Type B pancreatic cell (in vitro differentiated cells): ENCODE results near the gene WDHD1. TPM values are rescaled to one million over a fixed set of nuclear protein-coding genes. Genes with fewer than 3 reads are reported as not detected.

Experiments
- DNase-seq: peaks from one replicate; pipeline ENCODE4 v3.0.0; 2021; ENCODE audit warnings: mixed read lengths; ENCODE audit not compliant: unreplicated experiment; ENCODE audit errors: extremely low spot score
- H3K27ac Mint-ChIP-seq: 2 replicates; pipeline ENCODE4 v1.8.0; 2021; ENCODE audit warnings: mild to moderate bottlenecking, mixed read lengths
- H3K27me3 Mint-ChIP-seq: 2 replicates; pipeline ENCODE4 v1.8.0; 2021; ENCODE audit warnings: mixed read lengths
- H3K36me3 Mint-ChIP-seq: 2 replicates; pipeline ENCODE4 v1.8.0; 2021; ENCODE audit warnings: mixed read lengths
- H3K4me1 Mint-ChIP-seq: one replicate; pipeline ENCODE4 v1.8.0; 2021; ENCODE audit warnings: mixed read lengths; ENCODE audit not compliant: unreplicated experiment
- H3K4me3 Mint-ChIP-seq: 2 replicates; pipeline ENCODE4 v1.8.0; 2021; ENCODE audit warnings: mild to moderate bottlenecking, mixed read lengths
- H3K9me3 Mint-ChIP-seq: 2 replicates; pipeline ENCODE4 v1.8.0; 2021; ENCODE audit warnings: mixed read lengths
- total RNA-seq: library from RNA; stranded (reverse); gene quantifications from 2 replicates; pipeline ENCODE4 v1.2.1, GENCODE V29; 2021; ENCODE audit warnings: low replicate concordance
- TF ChIP-seq, protein P1 (sequence below): fragments of 200-600 bp; sonication (generic); conservative IDR thresholded peaks from 2 replicates; pipeline ENCODE4 v1.5.0; 2021; ENCODE audit warnings: antibody characterized with exemption, mild to moderate bottlenecking

WDHD1 gene
- total RNA-seq, 1 donor from 2014 or later, result 36.0 TPM

DNA sequence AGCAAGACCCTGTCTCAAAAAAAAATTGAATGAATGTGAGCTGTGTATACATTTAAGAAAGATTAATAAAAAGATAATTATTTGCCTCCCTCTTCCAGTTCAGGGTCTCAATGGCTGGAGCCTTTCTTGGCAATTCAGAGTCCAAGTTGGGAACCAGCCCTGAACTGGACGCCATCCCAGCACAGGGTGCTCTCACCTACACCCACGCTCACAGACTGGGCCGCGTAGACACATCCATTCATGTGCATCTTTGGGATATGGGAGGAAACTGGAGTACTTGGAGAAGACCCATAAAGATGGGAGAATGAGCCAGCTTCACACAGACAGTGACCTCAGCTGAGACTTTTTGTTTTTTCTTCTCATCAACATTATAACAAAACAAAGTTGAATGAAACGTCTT, 31.0 kb upstream of the WDHD1 start:
- H3K9me3 Mint-ChIP-seq, result peaks cover 6% of the 10 kb centered on the region
- TF ChIP-seq, protein P1, sequence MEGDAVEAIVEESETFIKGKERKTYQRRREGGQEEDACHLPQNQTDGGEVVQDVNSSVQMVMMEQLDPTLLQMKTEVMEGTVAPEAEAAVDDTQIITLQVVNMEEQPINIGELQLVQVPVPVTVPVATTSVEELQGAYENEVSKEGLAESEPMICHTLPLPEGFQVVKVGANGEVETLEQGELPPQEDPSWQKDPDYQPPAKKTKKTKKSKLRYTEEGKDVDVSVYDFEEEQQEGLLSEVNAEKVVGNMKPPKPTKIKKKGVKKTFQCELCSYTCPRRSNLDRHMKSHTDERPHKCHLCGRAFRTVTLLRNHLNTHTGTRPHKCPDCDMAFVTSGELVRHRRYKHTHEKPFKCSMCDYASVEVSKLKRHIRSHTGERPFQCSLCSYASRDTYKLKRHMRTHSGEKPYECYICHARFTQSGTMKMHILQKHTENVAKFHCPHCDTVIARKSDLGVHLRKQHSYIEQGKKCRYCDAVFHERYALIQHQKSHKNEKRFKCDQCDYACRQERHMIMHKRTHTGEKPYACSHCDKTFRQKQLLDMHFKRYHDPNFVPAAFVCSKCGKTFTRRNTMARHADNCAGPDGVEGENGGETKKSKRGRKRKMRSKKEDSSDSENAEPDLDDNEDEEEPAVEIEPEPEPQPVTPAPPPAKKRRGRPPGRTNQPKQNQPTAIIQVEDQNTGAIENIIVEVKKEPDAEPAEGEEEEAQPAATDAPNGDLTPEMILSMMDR, result no peak
- no peak for DNase-seq
- H3K4me3 Mint-ChIP-seq, result no peak overlapping the region
- H3K36me3 Mint-ChIP-seq, result peaks cover 52% of the 10 kb centered on the region
- peaks cover 14% of the 10 kb centered on the region for H3K4me1 Mint-ChIP-seq
- no peak overlapping the region for H3K27ac Mint-ChIP-seq
- H3K27me3 Mint-ChIP-seq, result no peaks in the 10 kb centered on the region

DNA sequence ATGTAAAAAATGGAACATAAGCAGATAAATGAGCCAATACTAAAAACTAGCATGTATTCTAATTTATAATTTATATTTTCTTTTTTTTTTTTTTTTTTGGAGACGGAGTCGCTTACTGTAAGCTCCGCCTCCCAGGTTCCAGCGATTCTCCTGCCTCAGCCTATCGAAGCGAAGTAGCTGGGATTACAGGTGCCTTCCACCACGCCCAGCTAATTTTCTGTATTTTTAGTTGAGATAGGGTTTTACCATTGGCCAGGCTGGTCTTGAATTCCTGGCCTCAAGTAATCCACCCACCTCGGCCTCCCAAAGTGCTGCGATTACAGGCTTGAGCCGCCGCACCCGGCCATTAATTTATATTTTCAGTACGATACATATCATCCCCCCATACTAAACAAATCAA, 27.2 kb upstream of the WDHD1 start:
- TF ChIP-seq, protein P1, result no peak
- Mint-ChIP-seq H3K27me3 (no peaks in the 10 kb centered on the region), H3K9me3 (peaks cover 6% of the 10 kb centered on the region), H3K27ac (no peak overlapping the region), H3K4me1 (peaks cover 30% of the 10 kb centered on the region), H3K36me3 (peaks cover 41% of the 10 kb centered on the region), H3K4me3 (peak overlapping the region; percentile 54)
- DNase-seq, result no peak

GRCh38 chr14:55053500-55053899, 26.6 kb upstream of the WDHD1 start:
- H3K4me3 Mint-ChIP-seq, result peak overlapping the region; percentile 98
- H3K27me3 Mint-ChIP-seq, result no peaks in the 10 kb centered on the region
- DNase-seq, result no peak
- peaks cover 30% of the 10 kb centered on the region for H3K4me1 Mint-ChIP-seq
- H3K36me3 Mint-ChIP-seq, result peaks cover 41% of the 10 kb centered on the region
- peaks cover 6% of the 10 kb centered on the region for H3K9me3 Mint-ChIP-seq
- TF ChIP-seq, protein P1, result no peak
- H3K27ac Mint-ChIP-seq, result peak overlapping the region; percentile 100

DNA sequence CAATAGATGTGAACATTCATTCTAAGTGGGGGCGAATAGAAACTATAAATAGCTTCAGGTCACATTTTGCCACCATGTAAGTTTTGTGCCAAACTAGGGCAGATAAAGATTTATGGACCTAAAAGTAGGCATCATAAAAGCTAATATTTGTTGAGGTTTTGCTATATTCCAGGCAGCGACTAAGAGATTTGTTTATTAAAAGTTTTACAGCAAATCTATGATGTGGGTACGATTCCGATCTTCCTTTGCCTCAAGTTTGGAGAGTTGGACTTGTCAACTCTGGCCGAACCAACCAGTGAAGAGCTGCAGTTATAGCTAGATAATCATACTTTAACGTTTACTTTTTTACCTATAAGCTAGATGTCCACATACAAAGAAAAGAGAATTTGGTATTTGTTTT, 26.1 kb upstream of the WDHD1 start:
- Mint-ChIP-seq H3K9me3 (peaks cover 6% of the 10 kb centered on the region), H3K27me3 (no peaks in the 10 kb centered on the region), H3K36me3 (peaks cover 36% of the 10 kb centered on the region), H3K4me1 (peaks cover 30% of the 10 kb centered on the region), H3K4me3 (peak overlapping the region; percentile 98), H3K27ac (peak overlapping the region; percentile 100)
- no peak for DNase-seq
- TF ChIP-seq, protein P1, result no peak

- H3K4me3 Mint-ChIP-seq, result peak overlapping the region; percentile 98
- TF ChIP-seq, protein P1, result no peak
- peaks cover 6% of the 10 kb centered on the region for H3K9me3 Mint-ChIP-seq
- H3K27ac Mint-ChIP-seq, result peak overlapping the region; percentile 100
- no peak for DNase-seq
- H3K36me3 Mint-ChIP-seq, result peaks cover 34% of the 10 kb centered on the region
- peaks cover 30% of the 10 kb centered on the region for H3K4me1 Mint-ChIP-seq
- H3K27me3 Mint-ChIP-seq, result no peaks in the 10 kb centered on the region
These were observed 25.5 kb upstream of the WDHD1 start for GRCh38 chr14:55052269-55052930.
